ENCODE measurements around the gene THRB. TPM values are rescaled to one million over a fixed set of nuclear protein-coding genes. Genes with fewer than 3 reads are reported as not detected.

Gene THRB
- total RNA-seq, 1 experiment from 2014 or later, result 5.8 TPM

DNA sequence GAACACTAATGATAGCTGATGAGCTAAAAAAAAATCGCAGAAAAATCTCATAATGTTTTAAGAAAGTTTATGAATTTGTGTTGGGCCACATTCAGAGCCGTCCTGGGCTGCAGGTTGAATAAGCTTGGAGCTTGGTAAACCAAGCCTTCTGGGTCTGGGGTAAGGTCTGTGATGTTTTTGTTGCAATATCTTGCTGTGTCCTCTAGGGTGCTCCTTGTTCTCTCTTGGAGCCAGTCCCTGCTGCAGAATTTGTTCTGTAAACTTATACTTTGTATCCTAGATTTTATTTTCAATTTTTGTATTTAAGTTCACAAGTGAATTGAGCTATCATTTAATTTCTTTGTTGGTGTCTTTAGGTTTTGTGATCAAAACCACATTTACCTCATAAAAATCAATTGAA is 405.9 kb downstream of the THRB start:
- TF ChIP-seq, protein P1, sequence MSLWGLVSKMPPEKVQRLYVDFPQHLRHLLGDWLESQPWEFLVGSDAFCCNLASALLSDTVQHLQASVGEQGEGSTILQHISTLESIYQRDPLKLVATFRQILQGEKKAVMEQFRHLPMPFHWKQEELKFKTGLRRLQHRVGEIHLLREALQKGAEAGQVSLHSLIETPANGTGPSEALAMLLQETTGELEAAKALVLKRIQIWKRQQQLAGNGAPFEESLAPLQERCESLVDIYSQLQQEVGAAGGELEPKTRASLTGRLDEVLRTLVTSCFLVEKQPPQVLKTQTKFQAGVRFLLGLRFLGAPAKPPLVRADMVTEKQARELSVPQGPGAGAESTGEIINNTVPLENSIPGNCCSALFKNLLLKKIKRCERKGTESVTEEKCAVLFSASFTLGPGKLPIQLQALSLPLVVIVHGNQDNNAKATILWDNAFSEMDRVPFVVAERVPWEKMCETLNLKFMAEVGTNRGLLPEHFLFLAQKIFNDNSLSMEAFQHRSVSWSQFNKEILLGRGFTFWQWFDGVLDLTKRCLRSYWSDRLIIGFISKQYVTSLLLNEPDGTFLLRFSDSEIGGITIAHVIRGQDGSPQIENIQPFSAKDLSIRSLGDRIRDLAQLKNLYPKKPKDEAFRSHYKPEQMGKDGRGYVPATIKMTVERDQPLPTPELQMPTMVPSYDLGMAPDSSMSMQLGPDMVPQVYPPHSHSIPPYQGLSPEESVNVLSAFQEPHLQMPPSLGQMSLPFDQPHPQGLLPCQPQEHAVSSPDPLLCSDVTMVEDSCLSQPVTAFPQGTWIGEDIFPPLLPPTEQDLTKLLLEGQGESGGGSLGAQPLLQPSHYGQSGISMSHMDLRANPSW (CRISPR knock-in tag; conservative IDR thresholded peaks at IDR 0.05; ENCODE audit: low read depth), result no peak
- TF ChIP-seq ZNF423 (CRISPR knock-in tag; IDR thresholded peaks at IDR 0.05) (no peak), SOX15 (CRISPR knock-in tag; IDR thresholded peaks at IDR 0.05) (no peak), ETV6 (CRISPR knock-in tag; IDR thresholded peaks at IDR 0.05) (no peak)
- TF ChIP-seq, protein P2, sequence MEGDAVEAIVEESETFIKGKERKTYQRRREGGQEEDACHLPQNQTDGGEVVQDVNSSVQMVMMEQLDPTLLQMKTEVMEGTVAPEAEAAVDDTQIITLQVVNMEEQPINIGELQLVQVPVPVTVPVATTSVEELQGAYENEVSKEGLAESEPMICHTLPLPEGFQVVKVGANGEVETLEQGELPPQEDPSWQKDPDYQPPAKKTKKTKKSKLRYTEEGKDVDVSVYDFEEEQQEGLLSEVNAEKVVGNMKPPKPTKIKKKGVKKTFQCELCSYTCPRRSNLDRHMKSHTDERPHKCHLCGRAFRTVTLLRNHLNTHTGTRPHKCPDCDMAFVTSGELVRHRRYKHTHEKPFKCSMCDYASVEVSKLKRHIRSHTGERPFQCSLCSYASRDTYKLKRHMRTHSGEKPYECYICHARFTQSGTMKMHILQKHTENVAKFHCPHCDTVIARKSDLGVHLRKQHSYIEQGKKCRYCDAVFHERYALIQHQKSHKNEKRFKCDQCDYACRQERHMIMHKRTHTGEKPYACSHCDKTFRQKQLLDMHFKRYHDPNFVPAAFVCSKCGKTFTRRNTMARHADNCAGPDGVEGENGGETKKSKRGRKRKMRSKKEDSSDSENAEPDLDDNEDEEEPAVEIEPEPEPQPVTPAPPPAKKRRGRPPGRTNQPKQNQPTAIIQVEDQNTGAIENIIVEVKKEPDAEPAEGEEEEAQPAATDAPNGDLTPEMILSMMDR (IDR thresholded peaks at IDR 0.05), result peak; percentile 46
- TF ChIP-seq, protein P3, sequence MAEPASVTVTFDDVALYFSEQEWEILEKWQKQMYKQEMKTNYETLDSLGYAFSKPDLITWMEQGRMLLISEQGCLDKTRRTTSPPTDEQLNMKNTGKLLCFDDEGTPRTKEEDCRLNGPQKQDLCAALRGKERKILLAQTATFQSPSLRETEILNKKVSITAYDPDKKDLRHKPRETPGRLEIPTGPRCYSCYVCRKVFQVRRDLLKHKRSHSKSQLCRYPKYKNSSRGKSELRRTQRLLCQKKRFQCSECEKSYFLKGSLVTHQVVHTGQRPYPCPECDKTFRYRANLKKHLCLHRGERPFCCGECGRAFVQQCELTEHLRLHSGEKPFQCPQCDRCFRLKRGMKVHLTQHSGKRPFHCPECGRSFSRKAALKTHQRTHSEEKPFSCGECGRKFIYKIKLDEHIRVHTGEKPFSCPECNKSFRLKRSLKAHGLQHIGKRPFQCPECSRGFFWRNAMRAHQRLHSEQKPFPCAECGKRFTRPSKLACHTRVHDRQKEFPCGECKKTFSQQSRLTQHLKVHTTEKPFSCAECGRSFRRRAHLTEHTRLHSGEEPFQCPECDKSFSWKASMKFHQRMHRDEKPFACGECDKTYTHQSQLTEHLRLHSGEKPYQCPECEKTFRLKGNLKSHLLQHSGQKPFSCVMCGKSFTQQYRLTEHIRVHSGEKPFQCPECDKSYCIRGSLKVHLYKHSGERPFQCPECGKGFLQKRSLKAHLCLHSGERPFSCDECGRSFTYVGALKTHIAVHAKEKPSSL (CRISPR knock-in tag; conservative IDR thresholded peaks at IDR 0.05), result no peak
- H3K27ac Mint-ChIP-seq, result no peak overlapping the region
- POLR2A ChIA-PET, result no interaction called here
- peaks cover 3% of the 10 kb centered on the region; the same call in 1 of the 2 replicates for H3K36me3 Mint-ChIP-seq
- CTCF ChIA-PET, result interaction anchor here (0.5 to 1.5 kb wide), 14 partner anchors 13 to 1137 kb away, joined by 3 to 9 read pairs (median 3); no protein-coding TSS in a partner anchor
- H3K27me3 Mint-ChIP-seq (ENCODE audit: low read depth), result no peaks in the 10 kb centered on the region
- DNase-seq (ENCODE audit: low spot score) (no peak), ATAC-seq (peak; percentile 99)
- no peak overlapping the region for H3K4me3 Mint-ChIP-seq
- peaks cover 5% of the 10 kb centered on the region; the same call in 1 of the 2 replicates for H3K9me3 Mint-ChIP-seq
- H3K4me1 Mint-ChIP-seq, result peaks cover 6% of the 10 kb centered on the region

GRCh38 chr3:24087469-24087868 is 407.2 kb downstream of the THRB start:
- H3K27me3 Mint-ChIP-seq (ENCODE audit: low read depth), result no peaks in the 10 kb centered on the region
- no peak for DNase-seq (ENCODE audit: low spot score)
- CTCF ChIA-PET, result interaction anchor here (0.8 to 1.5 kb wide), 3 partner anchors 18 to 199 kb away, joined by 3 to 9 read pairs (median 4); no protein-coding TSS in a partner anchor
- peaks cover 6% of the 10 kb centered on the region for H3K4me1 Mint-ChIP-seq
- H3K36me3 Mint-ChIP-seq, result peaks cover 3% of the 10 kb centered on the region; the same call in 1 of the 2 replicates
- ATAC-seq, result no peak
- TF ChIP-seq, protein P3 (CRISPR knock-in tag; conservative IDR thresholded peaks at IDR 0.05), result no peak
- TF ChIP-seq NFE2L1 (CRISPR knock-in tag; IDR thresholded peaks at IDR 0.05) (no peak), SMAD3 (CRISPR knock-in tag; IDR thresholded peaks at IDR 0.05; ENCODE audit: borderline replicate concordance) (no peak)
- TF ChIP-seq, protein P1 (CRISPR knock-in tag; conservative IDR thresholded peaks at IDR 0.05; ENCODE audit: low read depth), result no peak
- no peak overlapping the region for H3K27ac Mint-ChIP-seq
- POLR2A ChIA-PET, result no interaction called here
- peaks cover 10% of the 10 kb centered on the region for H3K9me3 Mint-ChIP-seq
- H3K4me3 Mint-ChIP-seq, result no peak overlapping the region
